HCT116 (cell line): ENCODE results near the gene ADGRE3. TPM values are rescaled to one million over a fixed set of nuclear protein-coding genes. Genes with fewer than 3 reads are reported as not detected.

Source experiments
- ATAC-seq: fragments of 200-7000 bp; cut with Tn5 transposase; 2 replicates; pipeline ENCODE4 v1.9.1; 2020; ENCODE audit warnings: mild to moderate bottlenecking, moderate library complexity
- BruUV-seq: library from RNA; stranded (reverse); fragments of 400-500 nt; replicated peaks from 2 replicates; lab custom pipeline; 2021; lab: Mats Ljungman, UMichigan
- CTCF ChIA-PET: fragments of 300-600 bp; sonication (Branson Sonifier 250); formaldehyde crosslinking; loops from one replicate; lab custom pipeline; 2021; ENCODE audit warnings: antibody characterized with exemption; lab: Charles Lee
- POLR2A ChIA-PET: fragments of 300-600, 350-600 bp; sonication (Branson Sonifier 250); formaldehyde crosslinking; loops from one replicate; lab custom pipeline; 2021; ENCODE audit warnings: antibody characterized with exemption; lab: Charles Lee
- RAD21 ChIA-PET, 2 experiments: fragments of 300-600 bp; sonication (Branson Sonifier 250); formaldehyde crosslinking; loops; one replicate each; lab custom pipeline; 2023; ENCODE audit warnings: low total read pairs in 2 of 2; ENCODE audit not compliant: uncharacterized antibody in 2 of 2, unreplicated experiment in 2 of 2, low non-redundant PET in 1 of 2; lab: Charles Lee
- DNase-seq: peaks from one replicate; pipeline ENCODE4 v3.0.0-alpha.2; 2010; ENCODE audit warnings: low read depth, low spot score
- H2AFZ ChIP-seq: fragments of 200-600 bp; shearing (Covaris generic), sonication (generic); 2 replicates; pipeline ENCODE4 v1.6.1; 2017; ENCODE audit warnings: low read depth, mixed run types, mixed read lengths, antibody characterized with exemption, low read length; ENCODE audit not compliant: poor library complexity, severe bottlenecking
- H3K27ac ChIP-seq: 2 replicates; pipeline ENCODE4 v1.5.1; 2012; ENCODE audit warnings: low read depth, low read length
- H3K27me3 ChIP-seq: fragments of 200-600 bp; sonication (generic); 2 replicates; pipeline ENCODE4 v1.6.1; 2016; ENCODE audit warnings: mixed run types, low read length, mixed read lengths; ENCODE audit not compliant: insufficient read depth
- H3K36me3 ChIP-seq, 2 experiments: fragments of 200-500 bp in 1 of 2; fragments of 200-600 bp in 1 of 2; sonication (Bioruptor generic) in 1 of 2; sonication (generic) in 1 of 2; 2 replicates each; pipeline versions ENCODE4 v1.5.1 to v1.6.1; 2014 to 2016; ENCODE audit warnings: low read length in 2 of 2, inconsistent platforms in 1 of 2, mixed read lengths in 1 of 2, mixed run types in 1 of 2; ENCODE audit not compliant: insufficient read depth in 2 of 2, control insufficient read depth in 1 of 2
- H3K4me1 ChIP-seq, 2 experiments: fragments of 200-600 bp in 1 of 2; sonication (generic) in 1 of 2; 2 replicates each; pipeline versions ENCODE4 v1.5.1 to v1.6.1; 2012 to 2017; ENCODE audit warnings: low read length in 2 of 2, inconsistent platforms in 1 of 2, mild to moderate bottlenecking in 1 of 2, mixed read lengths in 1 of 2, mixed run types in 1 of 2, moderate library complexity in 1 of 2; ENCODE audit not compliant: insufficient read depth in 2 of 2, control insufficient read depth in 1 of 2
- H3K4me2 ChIP-seq: fragments of 200-600 bp; sonication (generic); 2 replicates; pipeline ENCODE4 v1.6.1; 2017; ENCODE audit warnings: mixed run types, low read length, mixed read lengths
- H3K4me3 ChIP-seq, 2 experiments: fragments of 200-600 bp in 1 of 2; sonication (generic) in 1 of 2; replicated peaks in 1 of 2; 2 replicates each; pipeline ENCODE4 v1.5.1; 2011 to 2016; ENCODE audit warnings: low read length in 2 of 2, control low read depth in 1 of 2, low read depth in 1 of 2, mild to moderate bottlenecking in 1 of 2, mixed read lengths in 1 of 2, mixed run types in 1 of 2
- H3K79me2 ChIP-seq: fragments of 200-600 bp; sonication (generic); 2 replicates; pipeline ENCODE4 v1.6.1; 2017; ENCODE audit warnings: mild to moderate bottlenecking, mixed run types, low read length, moderate library complexity, mixed read lengths; ENCODE audit not compliant: insufficient read depth
- H3K9ac ChIP-seq: fragments of 200-600 bp; sonication (generic); 2 replicates; pipeline ENCODE4 v1.6.1; 2016; ENCODE audit warnings: low read length, mixed read lengths
- H3K9me2 ChIP-seq: fragments of 200-600 bp; sonication (generic), shearing (Covaris generic); 2 replicates; pipeline ENCODE4 v1.6.1; 2017; ENCODE audit warnings: mixed run types, mild to moderate bottlenecking, moderate library complexity; ENCODE audit not compliant: insufficient read depth
- H3K9me3 ChIP-seq, 2 experiments: fragments of 200-500 bp in 1 of 2; fragments of 200-600 bp in 1 of 2; sonication (Bioruptor generic) in 1 of 2; sonication (generic) in 1 of 2; 2 replicates each; pipeline ENCODE4 v1.6.1; 2014 to 2017; ENCODE audit warnings: low read length in 2 of 2, mixed read lengths in 2 of 2, inconsistent platforms in 1 of 2, low read depth in 1 of 2, mild to moderate bottlenecking in 1 of 2, mixed run types in 1 of 2, moderate library complexity in 1 of 2; ENCODE audit not compliant: control insufficient read depth in 1 of 2, insufficient read depth in 1 of 2
- H4K20me1 ChIP-seq: fragments of 200-600 bp; sonication (generic), shearing (Covaris generic); 2 replicates; pipeline ENCODE4 v1.6.1; 2017; ENCODE audit warnings: mixed run types, mild to moderate bottlenecking, moderate library complexity; ENCODE audit not compliant: insufficient read depth
- ATF3 ChIP-seq: IDR thresholded peaks from 2 replicates; pipeline ENCODE4 v1.6.1; 2012
- CEBPB ChIP-seq: IDR thresholded peaks from 2 replicates; pipeline ENCODE4 v1.6.1; 2012; ENCODE audit warnings: low read depth
- CTCF ChIP-seq, 3 experiments: fragments of 200-600 bp in 1 of 3; sonication (generic) in 1 of 3; IDR thresholded peaks in 2 of 3; conservative IDR thresholded peaks in 1 of 3; 2 replicates each; pipeline ENCODE4 v1.5.1; 2012 to 2017; ENCODE audit warnings: low read depth in 2 of 3, low read length in 2 of 3, antibody characterized with exemption in 1 of 3, borderline replicate concordance in 1 of 3, control low read depth in 1 of 3, mild to moderate bottlenecking in 1 of 3, mixed read lengths in 1 of 3, mixed run types in 1 of 3, moderate library complexity in 1 of 3; ENCODE audit not compliant: insufficient read depth in 1 of 3
- EGR1 ChIP-seq: IDR thresholded peaks from 2 replicates; pipeline ENCODE4 v1.6.1; 2012; ENCODE audit warnings: low read depth
- ELF1 ChIP-seq: IDR thresholded peaks from 2 replicates; pipeline ENCODE4 v1.6.1; 2012; ENCODE audit warnings: low read depth, borderline replicate concordance
- EZH2 ChIP-seq: fragments of 200-600 bp; sonication (generic); IDR thresholded peaks from 2 replicates; pipeline ENCODE4 v1.6.1; 2017; ENCODE audit warnings: antibody characterized with exemption, mixed run types
- JUND ChIP-seq: IDR thresholded peaks from 2 replicates; pipeline ENCODE4 v1.6.1; 2012
- MAX ChIP-seq: IDR thresholded peaks from 2 replicates; pipeline ENCODE4 v1.6.1; 2012
- POLR2AphosphoS5 ChIP-seq: IDR thresholded peaks from 2 replicates; pipeline ENCODE4 v1.6.1; 2011; ENCODE audit warnings: mild to moderate bottlenecking, low read depth, low read length, moderate library complexity
- REST ChIP-seq: IDR thresholded peaks from 2 replicates; pipeline ENCODE4 v1.6.1; 2012; ENCODE audit warnings: low read depth
- SP1 ChIP-seq: IDR thresholded peaks from 2 replicates; pipeline ENCODE4 v1.6.1; 2012; ENCODE audit warnings: low read depth
- TCF7L2 ChIP-seq: IDR thresholded peaks from 2 replicates; pipeline ENCODE4 v1.7.0; 2011; ENCODE audit warnings: borderline replicate concordance, inconsistent platforms; ENCODE audit not compliant: insufficient read depth, insufficient read length; ENCODE audit errors: extremely low read depth
- ZFX ChIP-seq: fragments of 450-650 bp; IDR thresholded peaks from 2 replicates; pipeline ENCODE4 v1.6.1; 2017
- ZNF274 ChIP-seq: fragments of 200-500 bp; sonication (Bioruptor generic); IDR thresholded peaks from 2 replicates; pipeline ENCODE4 v1.6.1; 2014; ENCODE audit warnings: mild to moderate bottlenecking, low read depth, low read length, inconsistent platforms
- intact Hi-C: fragments of 100-400 bp; cut with micrococcal nuclease; formaldehyde crosslinking; loops from 2 replicates; pipeline ENCODE4 v1.10.0; 2022
- total RNA-seq: library from RNA; stranded (reverse); gene quantifications from one replicate; pipeline ENCODE4 v1.2.1, GENCODE V29; 2021; ENCODE audit not compliant: unreplicated experiment

Gene ADGRE3
- total RNA-seq, 1 experiment from 2014 or later: not detected

GRCh38 chr19:14672188-14672872 lies 2.3 kb downstream of the ADGRE3 start:
- H3K9ac ChIP-seq: no peak overlapping the region
- H3K4me2 ChIP-seq: no peak overlapping the region
- ChIA-PET POLR2A (no interaction called here), CTCF (interaction anchor here (1.2 to 1.7 kb wide), 2 partner anchors 14 to 17 kb away, joined by 3 to 4 read pairs; partner anchors contain the start of gene ZNF333), RAD21 (no interaction called here)
- no peak for DNase-seq
- ATAC-seq: no peak
- H3K27ac ChIP-seq: no peak overlapping the region
- H3K36me3 ChIP-seq: no peaks in the 10 kb centered on the region
- no peaks in the 10 kb centered on the region for H4K20me1 ChIP-seq
- H3K4me1 ChIP-seq: no peaks in the 10 kb centered on the region
- H3K9me2 ChIP-seq: no peaks in the 10 kb centered on the region
- H3K27me3 ChIP-seq: peaks cover 40% of the 10 kb centered on the region
- no peak overlapping the region for H2AFZ ChIP-seq
- H3K79me2 ChIP-seq: no peaks in the 10 kb centered on the region
- BruUV-seq: no TSS peak
- intact Hi-C loops: no loop called here
- H3K4me3 ChIP-seq: no peak overlapping the region
- TF ChIP-seq CTCF (IDR thresholded peaks at IDR 0.05 in 2 of 3, conservative IDR thresholded peaks at IDR 0.05 in 1 of 3; ENCODE audit: borderline replicate concordance in 1 of 3, insufficient read depth in 1 of 3, low read depth in 2 of 3, low read length in 2 of 3): no peak
- TF ChIP-seq CEBPB: no peak
- TF ChIP-seq REST: no peak
- no peak for TF ChIP-seq ZFX
- no peak for TF ChIP-seq SP1
- no peak for TF ChIP-seq EZH2
- TF ChIP-seq EGR1: no peak
- no peak for TF ChIP-seq MAX
- TF ChIP-seq POLR2AphosphoS5: no peak
- TF ChIP-seq JUND: no peak
- no peak for TF ChIP-seq ZNF274
- no peak for TF ChIP-seq ATF3
- no peak for TF ChIP-seq ELF1
- TF ChIP-seq TCF7L2: no peak
- TF ChIP-seq, all 23 proteins: peak for 0
- no peaks in the 10 kb centered on the region for H3K9me3 ChIP-seq
